K562 (cell line): ENCODE results near the gene RERG. TPM values are rescaled to one million over a fixed set of nuclear protein-coding genes. Genes with fewer than 3 reads are reported as not detected.

Experiments
- ATAC-seq: fragments of 200-7000 bp; cut with Tn5 transposase; 3 replicates; pipeline ENCODE4 v1.9.1; 2020; ENCODE audit warnings: moderate library complexity
- BruUV-seq: library from RNA; stranded (reverse); fragments of 400-500 nt; replicated peaks from 2 replicates; lab custom pipeline; 2021; lab: Mats Ljungman, UMichigan
- CTCF ChIA-PET: fragments of 300-600 bp; formaldehyde crosslinking; extraction: SDS; loops from one replicate; lab custom pipeline; 2021; ENCODE audit warnings: low intra/inter-chr PET ratio; lab: Yijun Ruan, JAX
- POLR2A ChIA-PET: fragments of 300-600, 350-650 bp; sonication (Branson Sonifier 250); formaldehyde crosslinking; extraction: SDS; loops from one replicate; lab custom pipeline; 2021; ENCODE audit warnings: antibody characterized with exemption, inconsistent platforms; lab: Yijun Ruan, JAX
- DNase-seq, 4 experiments: peaks; one replicate each; pipeline versions ENCODE4 v3.0.0 to v3.0.0-alpha.2; 2011 to 2018; ENCODE audit warnings: low spot score in 3 of 4, mixed read lengths in 3 of 4; ENCODE audit errors: extremely low read depth in 1 of 4
- FAIRE-seq: peaks from 2 replicates; lab custom pipeline; 2011; peaks lifted over from hg19 to GRCh38; lab: Jason Lieb, UNC
- H2AFZ ChIP-seq: 2 replicates; pipeline ENCODE4 v1.6.0; 2011; ENCODE audit warnings: low read depth, low read length, control low read depth, inconsistent platforms
- H3K27ac ChIP-seq: fragments of 200-600 bp; 3 replicates; pipeline ENCODE4 v1.8.0; 2011; ENCODE audit warnings: low read depth, mild to moderate bottlenecking, control low read depth, inconsistent platforms, low read length, moderate library complexity, mixed read lengths; ENCODE audit errors: extremely low read depth
- H3K27me3 ChIP-seq, 2 experiments: fragments of 300-600 bp in 1 of 2; 2 replicates in 1 of 2; 3 replicates in 1 of 2; pipeline versions ENCODE4 v1.6.0 to v1.8.0; 2011; ENCODE audit warnings: inconsistent platforms in 2 of 2, low read length in 2 of 2, mild to moderate bottlenecking in 1 of 2, mixed read lengths in 1 of 2, moderate library complexity in 1 of 2; ENCODE audit not compliant: control insufficient read depth in 2 of 2, insufficient read depth in 2 of 2
- H3K36me3 ChIP-seq: fragments of 300-600 bp; 3 replicates; pipeline ENCODE4 v1.8.0; 2011; ENCODE audit warnings: mild to moderate bottlenecking, low read length, inconsistent platforms; ENCODE audit not compliant: control insufficient read depth, insufficient read depth
- H3K4me1 ChIP-seq, 2 experiments: fragments of 200-600 bp in 1 of 2; replicated peaks in 1 of 2; 2 replicates in 1 of 2; 3 replicates in 1 of 2; pipeline versions ENCODE4 v1.5.1 to v1.8.0; 2011; ENCODE audit warnings: inconsistent platforms in 2 of 2, low read length in 2 of 2, mild to moderate bottlenecking in 1 of 2, mixed read lengths in 1 of 2, moderate library complexity in 1 of 2; ENCODE audit not compliant: control insufficient read depth in 2 of 2, insufficient read depth in 2 of 2
- H3K4me2 ChIP-seq: 2 replicates; pipeline ENCODE4 v1.6.1; 2011; ENCODE audit warnings: low read length, control low read depth, inconsistent platforms, mixed read lengths; ENCODE audit not compliant: insufficient read depth
- H3K4me3 ChIP-seq: fragments of 200-600 bp; sonication (generic), shearing (Covaris generic); 2 replicates; pipeline ENCODE4 v1.5.1; 2016; ENCODE audit warnings: control low read depth, inconsistent platforms
- H3K79me2 ChIP-seq: fragments of 200-600 bp; 3 replicates; pipeline ENCODE4 v1.8.0; 2011; ENCODE audit warnings: low read length, inconsistent platforms; ENCODE audit not compliant: control insufficient read depth, insufficient read depth
- H3K9ac ChIP-seq, 2 experiments: 2 replicates each; pipeline versions ENCODE4 v1.6.0 to v1.6.1; 2011; ENCODE audit warnings: low read depth in 2 of 2, low read length in 2 of 2, control low read depth in 1 of 2, inconsistent platforms in 1 of 2, mild to moderate bottlenecking in 1 of 2, mixed read lengths in 1 of 2; ENCODE audit not compliant: insufficient read depth in 1 of 2
- H3K9me1 ChIP-seq: one replicate; pipeline ENCODE4 v1.6.0; 2011; ENCODE audit warnings: inconsistent platforms, mild to moderate bottlenecking, low read length, moderate library complexity; ENCODE audit not compliant: control insufficient read depth, insufficient read depth
- H3K9me3 ChIP-seq: replicated peaks from 2 replicates; pipeline ENCODE4 v1.5.1; 2011; ENCODE audit warnings: low read depth, low read length, inconsistent platforms; ENCODE audit not compliant: control insufficient read depth, insufficient read depth
- H4K20me1 ChIP-seq: replicated peaks from 2 replicates; pipeline ENCODE4 v1.6.1; 2011; ENCODE audit warnings: low read length, inconsistent platforms, mixed read lengths; ENCODE audit not compliant: control insufficient read depth, insufficient read depth
- C11orf30 ChIP-seq: fragments of 450-650 bp; IDR thresholded peaks from 2 replicates; pipeline ENCODE4 v1.6.1; 2016; ENCODE audit warnings: low read depth, mild to moderate bottlenecking
- ELF4 ChIP-seq: fragments of 450-650 bp; formaldehyde crosslinking; IDR thresholded peaks from 2 replicates; pipeline ENCODE4 v1.4.0; 2022; ENCODE audit warnings: missing genetic modification characterization
- FOXJ3 ChIP-seq: sonication (generic); formaldehyde crosslinking; IDR thresholded peaks from 2 replicates; pipeline ENCODE4 v1.4.0; 2020; ENCODE audit warnings: mild to moderate bottlenecking, missing genetic modification reagents
- GABPA ChIP-seq: fragments of 200-800 bp; sonication (Bioruptor generic); conservative IDR thresholded peaks from 2 replicates; pipeline ENCODE4 v1.6.1; 2016; ENCODE audit warnings: low read depth, missing genetic modification characterization, missing compliant biosample characterization
- KHSRP ChIP-seq: fragments of 450-650 bp; IDR thresholded peaks from 2 replicates; pipeline ENCODE4 v1.6.1; 2017
- MCM2 ChIP-seq: fragments of 450-650 bp; IDR thresholded peaks from 2 replicates; pipeline ENCODE4 v1.6.1; 2017; ENCODE audit warnings: low read depth, mild to moderate bottlenecking
- NCOA1 ChIP-seq: fragments of 450-650 bp; IDR thresholded peaks from 2 replicates; pipeline ENCODE4 v1.6.1; 2016; ENCODE audit warnings: low read depth
- OTX1 ChIP-seq: fragments of 450-650 bp; formaldehyde crosslinking; IDR thresholded peaks from 2 replicates; pipeline ENCODE4 v1.4.0; 2022; ENCODE audit warnings: mild to moderate bottlenecking
- POLR2AphosphoS5 ChIP-seq: IDR thresholded peaks from 2 replicates; pipeline ENCODE4 v1.6.1; 2011; ENCODE audit warnings: mild to moderate bottlenecking, low read depth, low read length, moderate library complexity; ENCODE audit not compliant: control insufficient read depth, insufficient read depth
- SMAD3 ChIP-seq: fragments of 450-650 bp; formaldehyde crosslinking; conservative IDR thresholded peaks from 2 replicates; pipeline ENCODE4 v1.4.0; 2020; ENCODE audit warnings: mild to moderate bottlenecking
- SMARCC2 ChIP-seq: fragments of 450-650 bp; IDR thresholded peaks from 2 replicates; pipeline ENCODE4 v1.6.1; 2017; ENCODE audit warnings: antibody characterized with exemption, moderate library complexity, mild to moderate bottlenecking, low read depth
- ZFP36 ChIP-seq: fragments of 150-350 bp; IDR thresholded peaks from 2 replicates; pipeline ENCODE4 v1.6.1; 2018; ENCODE audit warnings: low read length, low read depth; ENCODE audit not compliant: partially characterized antibody
- ZFX ChIP-seq: sonication (generic); formaldehyde crosslinking; IDR thresholded peaks from 2 replicates; pipeline ENCODE4 v1.8.0; 2022; ENCODE audit warnings: mild to moderate bottlenecking, missing genetic modification reagents, moderate library complexity
- WGBS: fragments of 100-300 bp; shearing (Covaris generic); methylation state at CpG from one replicate; pipeline ENCODE4 v1.1.6; 2016; ENCODE audit warnings: low coverage, mixed read lengths; ENCODE audit not compliant: insufficient coverage; ENCODE audit errors: missing lambda C conversion rate; 5-methylcytosine and 5-hydroxymethylcytosine counted together
- in situ Hi-C: fragments of 300-500 bp; cut with MboI; formaldehyde crosslinking; loops from 4 replicates; pipeline ENCODE4 v1.15.0; 2018; ENCODE audit warnings: inconsistent platforms, mixed read lengths
- intact Hi-C: fragments of 100-400 bp; cut with micrococcal nuclease; formaldehyde crosslinking; loops from 2 replicates; pipeline ENCODE4 v1.14.2; 2022
- polyA plus RNA-seq, 8 experiments: library from polyadenylated mRNA; depleted of rRNA in 4 of 8; stranded (reverse) in 5 of 8; unstranded in 3 of 8; fragments of >200 nt; fragmentation: Nextera tagmentation in 2 of 8; fragmentation: Illumina TruSeq in 1 of 8; extraction: Ambion mirVana in 2 of 8; extraction: Trizol in 1 of 8; gene quantifications; 2 replicates each; pipeline versions ENCODE4 v1.2.1 to v1.2.3, GENCODE V29; 2011 to 2014; ENCODE audit warnings: inconsistent platforms in 1 of 8, missing spikeins in 1 of 8
- total RNA-seq, 7 experiments: library from RNA; depleted of rRNA in 6 of 7; stranded (reverse); fragments of >200 nt in 6 of 7; fragmentation: Illumina TruSeq in 2 of 7; extraction: Trizol in 2 of 7; gene quantifications; 2 replicates each; pipeline versions ENCODE4 v1.2.1 to v1.2.3, GENCODE V29; 2011 to 2021; ENCODE audit warnings: low replicate concordance in 1 of 7
- TF ChIP-seq, protein P1 (sequence below), 2 experiments: IDR thresholded peaks; 2 replicates each; pipeline ENCODE4 v1.6.1; 2011; ENCODE audit warnings: borderline replicate concordance in 1 of 2, control low read depth in 1 of 2, low read depth in 1 of 2, low read length in 1 of 2, mild to moderate bottlenecking in 1 of 2, mixed read lengths in 1 of 2, moderate library complexity in 1 of 2; ENCODE audit not compliant: insufficient read depth in 1 of 2, insufficient read length in 1 of 2, poor library complexity in 1 of 2, severe bottlenecking in 1 of 2; ENCODE audit errors: extremely low read depth in 1 of 2
- TF ChIP-seq, protein P2 (sequence below): sonication (generic); formaldehyde crosslinking; IDR thresholded peaks from 2 replicates; pipeline ENCODE4 v1.9.0; 2022; ENCODE audit warnings: mild to moderate bottlenecking, missing genetic modification reagents

RERG gene
- total and polyA plus RNA-seq, 9 of the 15 experiments (the other 6 are each of a cell fraction or from before 2014, with no cell fraction given) = 2.2 to 7.3 (median 3.0) TPM

DNA sequence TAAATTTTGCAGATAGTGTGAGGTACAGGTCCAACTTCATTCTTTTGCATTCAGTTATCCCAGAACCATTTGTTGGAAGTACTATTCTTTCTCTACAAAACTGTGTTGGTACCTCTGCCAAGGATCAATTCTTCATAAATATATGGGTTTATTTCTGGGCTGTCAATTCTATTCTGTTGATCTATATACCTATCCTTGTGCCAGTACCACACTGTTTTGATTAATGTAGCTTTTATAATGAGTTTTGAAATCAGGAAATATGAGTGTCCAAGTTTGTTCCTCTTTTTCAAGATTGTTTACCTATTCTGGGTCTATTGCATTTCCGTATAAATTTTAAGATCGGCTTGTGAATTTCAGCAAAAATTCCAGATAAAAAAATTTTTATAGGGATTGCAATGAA is 48.1 kb downstream of the RERG start:
- TF ChIP-seq FOXJ3 (CRISPR knock-in tag) = no peak
- no peak for TF ChIP-seq SMARCC2
- TF ChIP-seq SMAD3 (CRISPR knock-in tag) = no peak
- TF ChIP-seq C11orf30 = no peak
- TF ChIP-seq GABPA = no peak
- TF ChIP-seq MCM2 = no peak
- no peak for TF ChIP-seq ELF4 (CRISPR knock-in tag)
- TF ChIP-seq KHSRP = no peak
- TF ChIP-seq, protein P1, sequence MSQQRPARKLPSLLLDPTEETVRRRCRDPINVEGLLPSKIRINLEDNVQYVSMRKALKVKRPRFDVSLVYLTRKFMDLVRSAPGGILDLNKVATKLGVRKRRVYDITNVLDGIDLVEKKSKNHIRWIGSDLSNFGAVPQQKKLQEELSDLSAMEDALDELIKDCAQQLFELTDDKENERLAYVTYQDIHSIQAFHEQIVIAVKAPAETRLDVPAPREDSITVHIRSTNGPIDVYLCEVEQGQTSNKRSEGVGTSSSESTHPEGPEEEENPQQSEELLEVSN (IDR thresholded peaks at IDR 0.05; ENCODE audit: borderline replicate concordance in 1 of 2, extremely low read depth in 1 of 2, insufficient read depth in 1 of 2, insufficient read length in 1 of 2, low read depth in 1 of 2, low read length in 1 of 2, poor library complexity in 1 of 2, severe bottlenecking in 1 of 2) = no peak
- TF ChIP-seq ZFP36 = no peak
- TF ChIP-seq, protein P2, sequence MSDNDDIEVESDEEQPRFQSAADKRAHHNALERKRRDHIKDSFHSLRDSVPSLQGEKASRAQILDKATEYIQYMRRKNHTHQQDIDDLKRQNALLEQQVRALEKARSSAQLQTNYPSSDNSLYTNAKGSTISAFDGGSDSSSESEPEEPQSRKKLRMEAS (CRISPR knock-in tag) = no peak
- no peak for TF ChIP-seq OTX1 (CRISPR knock-in tag)
- no peak for TF ChIP-seq POLR2AphosphoS5
- TF ChIP-seq ZFX (CRISPR knock-in tag) = no peak
- TF ChIP-seq NCOA1 = no peak
- Histone ChIP-seq H3K4me1 (no peaks in the 10 kb centered on the region), H3K27ac (no peak overlapping the region), H3K36me3 (no peaks in the 10 kb centered on the region), H3K9ac (no peak overlapping the region), H2AFZ (no peak overlapping the region), H3K4me3 (no peak overlapping the region), H4K20me1 (no peaks in the 10 kb centered on the region), H3K79me2 (no peaks in the 10 kb centered on the region), H3K9me3 (no peaks in the 10 kb centered on the region), H3K27me3 (no peaks in the 10 kb centered on the region), H3K4me2 (no peak overlapping the region), H3K9me1 (no peaks in the 10 kb centered on the region)
- 11% methylated on average over 2 of the region's 2 CpGs for WGBS
- intact Hi-C loops (no loop called here), in situ Hi-C loops (no loop called here)
- ATAC-seq (no peak), DNase-seq (no peak), FAIRE-seq (no peak)
- POLR2A ChIA-PET = no interaction called here
- CTCF ChIA-PET = no interaction called here
- BruUV-seq = no TSS peak
